Neural crest cell (in vitro differentiated cells): ENCODE results near the gene TSPAN31. TPM values are rescaled to one million over a fixed set of nuclear protein-coding genes. Genes with fewer than 3 reads are reported as not detected.
"Not testable (repeated sequence)": the region's sequence is repeated elsewhere in the genome, so short reads cannot be mapped to it uniquely, and the experiment has no call there.

ENCODE experiments used
- DNase-seq: peaks from one replicate; pipeline ENCODE4 v3.0.0; 2021; ENCODE audit warnings: low read depth, mixed read lengths, low spot score
- H3K27ac Mint-ChIP-seq: one replicate; pipeline ENCODE4 v1.8.0; 2021; ENCODE audit warnings: mild to moderate bottlenecking, mixed read lengths; ENCODE audit not compliant: unreplicated experiment
- H3K27me3 Mint-ChIP-seq: 2 replicates; pipeline ENCODE4 v1.8.0; 2021; ENCODE audit warnings: low read depth, mild to moderate bottlenecking, mixed read lengths
- H3K36me3 Mint-ChIP-seq: 2 replicates; pipeline ENCODE4 v1.8.0; 2021; ENCODE audit warnings: low read depth, mild to moderate bottlenecking, mixed read lengths
- H3K4me1 Mint-ChIP-seq: 2 replicates; pipeline ENCODE4 v1.8.0; 2021; ENCODE audit warnings: mixed read lengths
- H3K4me3 Mint-ChIP-seq: one replicate; pipeline ENCODE4 v1.8.0; 2021; ENCODE audit warnings: mild to moderate bottlenecking, mixed read lengths
- H3K9me3 Mint-ChIP-seq: 2 replicates; pipeline ENCODE4 v1.8.0; 2021; ENCODE audit warnings: mixed read lengths
- CTCF ChIP-seq: fragments of 200-600 bp; sonication (generic); conservative IDR thresholded peaks from 2 replicates; pipeline ENCODE4 v1.5.0; 2021; ENCODE audit warnings: antibody characterized with exemption, mild to moderate bottlenecking
- total RNA-seq: library from RNA; stranded (reverse); gene quantifications from 2 replicates; pipeline ENCODE4 v1.2.1, GENCODE V29; 2021

The TSPAN31 gene
- total RNA-seq, 1 donor from 2014 or later: 26.9 TPM

DNA sequence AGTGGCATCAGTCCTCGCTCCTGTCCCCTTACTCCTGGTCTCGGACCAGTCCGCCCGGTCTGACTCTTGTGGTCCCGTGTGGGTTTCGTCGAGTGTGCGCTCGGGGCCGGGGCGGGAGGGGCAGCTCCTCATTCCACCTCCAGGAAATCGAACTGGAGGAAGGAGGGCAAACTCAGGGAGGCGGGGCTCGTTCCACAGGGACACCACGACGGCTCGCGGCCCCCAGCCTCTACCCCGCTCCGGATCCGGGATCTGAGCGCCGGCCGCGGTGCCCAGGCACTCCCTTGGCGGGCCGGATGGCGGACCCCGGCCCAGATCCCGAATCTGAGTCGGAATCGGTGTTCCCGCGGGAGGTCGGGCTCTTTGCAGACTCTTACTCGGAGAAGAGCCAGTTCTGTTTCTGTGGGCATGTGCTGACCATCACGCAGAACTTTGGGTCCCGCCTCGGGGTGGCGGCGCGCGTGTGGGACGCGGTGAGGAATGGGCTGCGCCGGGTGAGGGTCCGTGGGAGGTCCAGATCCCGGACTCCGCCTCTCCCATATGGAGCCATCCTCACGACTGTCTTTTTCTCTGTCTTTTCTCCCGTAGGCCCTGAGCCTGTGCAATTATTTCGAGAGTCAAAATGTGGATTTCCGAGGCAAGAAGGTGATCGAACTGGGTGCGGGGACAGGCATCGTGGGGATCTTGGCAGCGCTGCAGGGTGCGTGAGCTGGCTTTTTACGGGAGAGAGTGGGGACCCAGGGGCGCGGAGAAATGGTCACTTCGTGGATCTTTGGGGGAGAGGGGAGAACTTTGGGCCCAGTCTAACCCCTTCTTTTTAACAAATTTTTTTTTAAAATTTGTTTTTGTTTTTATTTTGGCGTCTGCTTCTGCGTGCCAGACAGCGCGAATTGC is 27.8 kb downstream of the TSPAN31 start, which contains the start of gene EEF1AKMT3:
Gene EEF1AKMT3, plus strand, starts transcription at position 186 of the 894 bp plus-strand sequence. Its CDS starts 111 bp downstream, at position 297.
- peaks cover 19% of the 10 kb centered on the region for H3K27me3 Mint-ChIP-seq
- H3K4me1 Mint-ChIP-seq: peaks cover 21% of the 10 kb centered on the region
- H3K36me3 Mint-ChIP-seq: peaks cover 14% of the 10 kb centered on the region
- peak within 1 kb of the TSS; percentile 100 for H3K27ac Mint-ChIP-seq
- peak; percentile 34 for DNase-seq
- H3K9me3 Mint-ChIP-seq: no peaks in the 10 kb centered on the region
- TF ChIP-seq CTCF: no peak
- peak within 1 kb of the TSS; percentile 99 for H3K4me3 Mint-ChIP-seq

- H3K9me3 Mint-ChIP-seq, H3K27ac Mint-ChIP-seq, H3K36me3 Mint-ChIP-seq, H3K27me3 Mint-ChIP-seq, DNase-seq: not testable (repeated sequence)
- Mint-ChIP-seq H3K4me1 (peaks cover 21% of the 10 kb centered on the region), H3K4me3 (peak overlapping the region; percentile 74)
These were observed 29.8 kb downstream of the TSPAN31 start for GRCh38 chr12:57774634-57775033.

DNA sequence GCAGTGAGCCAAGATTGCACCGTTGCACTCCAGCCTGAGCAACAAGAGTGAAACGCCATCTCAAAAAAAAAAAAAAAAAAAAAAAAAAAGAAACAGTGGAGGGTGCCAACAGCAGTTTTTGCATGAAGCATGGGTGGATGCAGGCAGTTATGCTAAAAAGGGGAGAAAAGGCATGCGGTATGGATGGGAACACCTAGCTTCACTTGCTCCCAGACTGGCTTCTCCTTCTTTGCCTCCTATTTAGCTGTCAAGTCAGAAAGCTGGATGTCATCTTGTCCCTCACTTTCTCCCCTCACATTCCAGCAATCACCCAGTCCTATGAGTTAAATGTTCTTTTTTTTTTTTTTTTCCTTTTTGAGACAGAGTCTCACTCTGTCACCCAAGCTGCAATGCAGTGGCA is 30.2 kb downstream of the TSPAN31 start:
- no peak for DNase-seq
- Mint-ChIP-seq H3K9me3 (no peaks in the 10 kb centered on the region), H3K27ac (no peak overlapping the region), H3K36me3 (peaks cover 7% of the 10 kb centered on the region), H3K4me1 (peaks cover 21% of the 10 kb centered on the region), H3K4me3 (peak overlapping the region; percentile 71), H3K27me3 (peaks cover 6% of the 10 kb centered on the region)
- TF ChIP-seq CTCF: no peak

DNA sequence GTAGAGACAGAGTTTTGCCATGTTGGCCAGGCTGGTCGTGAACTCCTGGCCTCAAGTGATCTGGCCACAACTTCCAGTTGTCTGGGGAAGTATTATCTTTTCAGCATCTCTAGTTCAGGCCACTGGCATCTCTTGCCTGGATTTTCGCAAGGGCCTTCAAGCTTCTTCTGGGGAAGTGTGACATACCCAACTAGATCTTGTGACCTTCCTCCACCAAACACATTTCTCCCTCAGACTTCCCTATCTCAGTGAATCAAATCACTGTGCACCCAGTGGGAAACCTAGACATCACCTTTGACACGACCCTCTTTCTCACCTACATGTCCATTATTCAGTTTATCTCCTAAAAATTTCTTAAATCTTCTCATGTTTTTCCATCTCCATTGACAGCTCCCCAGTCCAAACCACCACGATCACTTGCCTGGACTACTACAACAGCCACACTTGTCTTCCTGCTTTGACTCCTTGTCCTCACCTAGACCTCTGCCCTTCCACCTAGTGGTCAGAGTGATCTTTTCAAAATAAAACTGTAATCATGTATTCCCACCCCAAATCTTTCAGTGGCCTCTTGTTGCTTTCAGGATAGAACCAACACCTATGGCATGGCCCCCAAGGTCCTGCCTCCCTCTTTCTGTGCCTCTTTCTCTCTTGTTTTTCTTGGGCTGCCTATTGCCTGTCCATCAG is 30.9 kb downstream of the TSPAN31 start:
- H3K36me3 Mint-ChIP-seq: peaks cover 4% of the 10 kb centered on the region
- H3K27ac Mint-ChIP-seq: peak overlapping the region; percentile 72
- no peaks in the 10 kb centered on the region for H3K9me3 Mint-ChIP-seq
- TF ChIP-seq CTCF: no peak
- H3K4me1 Mint-ChIP-seq: peaks cover 21% of the 10 kb centered on the region
- DNase-seq: no peak
- peaks cover 6% of the 10 kb centered on the region for H3K27me3 Mint-ChIP-seq
- H3K4me3 Mint-ChIP-seq: peak overlapping the region; percentile 71

GRCh38 chr12:57776247-57776587 is 31.4 kb downstream of the TSPAN31 start:
- H3K36me3 Mint-ChIP-seq: peaks cover 4% of the 10 kb centered on the region
- peaks cover 6% of the 10 kb centered on the region for H3K27me3 Mint-ChIP-seq
- TF ChIP-seq CTCF: no peak
- peaks cover 17% of the 10 kb centered on the region for H3K4me1 Mint-ChIP-seq
- no peaks in the 10 kb centered on the region for H3K9me3 Mint-ChIP-seq
- H3K27ac Mint-ChIP-seq: peak overlapping the region; percentile 72
- H3K4me3 Mint-ChIP-seq: peak overlapping the region; percentile 71
- DNase-seq: no peak

GRCh38 chr12:57777367-57777766 is 32.5 kb downstream of the TSPAN31 start:
- no peak for DNase-seq
- peak overlapping the region; percentile 35 for H3K27ac Mint-ChIP-seq
- peaks cover 4% of the 10 kb centered on the region for H3K36me3 Mint-ChIP-seq
- no peak for TF ChIP-seq CTCF
- H3K4me1 Mint-ChIP-seq: peaks cover 11% of the 10 kb centered on the region
- H3K27me3 Mint-ChIP-seq: no peaks in the 10 kb centered on the region
- H3K4me3 Mint-ChIP-seq: peak overlapping the region; percentile 41
- no peaks in the 10 kb centered on the region for H3K9me3 Mint-ChIP-seq
